ENCODE data around the gene FAT2.

GRCh38 chr5:151589878-151590570, 1.1 kb downstream of the FAT2 start:
- TF ChIP-seq ESRRG (CRISPR knock-in tag; IDR thresholded peaks at IDR 0.05) (no peak), ZFP3 (CRISPR knock-in tag; IDR thresholded peaks at IDR 0.05) (no peak), TCF4 (CRISPR knock-in tag; IDR thresholded peaks at IDR 0.05; ENCODE audit: borderline replicate concordance) (no peak), ZFP30 (CRISPR knock-in tag; IDR thresholded peaks at IDR 0.05) (no peak), ZC3H10 (CRISPR knock-in tag; IDR thresholded peaks at IDR 0.05) (no peak), RARB (CRISPR knock-in tag; IDR thresholded peaks at IDR 0.05) (no peak)
- TF ChIP-seq, protein P1, sequence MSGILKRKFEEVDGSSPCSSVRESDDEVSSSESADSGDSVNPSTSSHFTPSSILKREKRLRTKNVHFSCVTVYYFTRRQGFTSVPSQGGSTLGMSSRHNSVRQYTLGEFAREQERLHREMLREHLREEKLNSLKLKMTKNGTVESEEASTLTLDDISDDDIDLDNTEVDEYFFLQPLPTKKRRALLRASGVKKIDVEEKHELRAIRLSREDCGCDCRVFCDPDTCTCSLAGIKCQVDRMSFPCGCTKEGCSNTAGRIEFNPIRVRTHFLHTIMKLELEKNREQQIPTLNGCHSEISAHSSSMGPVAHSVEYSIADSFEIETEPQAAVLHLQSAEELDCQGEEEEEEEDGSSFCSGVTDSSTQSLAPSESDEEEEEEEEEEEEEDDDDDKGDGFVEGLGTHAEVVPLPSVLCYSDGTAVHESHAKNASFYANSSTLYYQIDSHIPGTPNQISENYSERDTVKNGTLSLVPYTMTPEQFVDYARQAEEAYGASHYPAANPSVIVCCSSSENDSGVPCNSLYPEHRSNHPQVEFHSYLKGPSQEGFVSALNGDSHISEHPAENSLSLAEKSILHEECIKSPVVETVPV (CRISPR knock-in tag; IDR thresholded peaks at IDR 0.05): no peak
- TF ChIP-seq, protein P2, sequence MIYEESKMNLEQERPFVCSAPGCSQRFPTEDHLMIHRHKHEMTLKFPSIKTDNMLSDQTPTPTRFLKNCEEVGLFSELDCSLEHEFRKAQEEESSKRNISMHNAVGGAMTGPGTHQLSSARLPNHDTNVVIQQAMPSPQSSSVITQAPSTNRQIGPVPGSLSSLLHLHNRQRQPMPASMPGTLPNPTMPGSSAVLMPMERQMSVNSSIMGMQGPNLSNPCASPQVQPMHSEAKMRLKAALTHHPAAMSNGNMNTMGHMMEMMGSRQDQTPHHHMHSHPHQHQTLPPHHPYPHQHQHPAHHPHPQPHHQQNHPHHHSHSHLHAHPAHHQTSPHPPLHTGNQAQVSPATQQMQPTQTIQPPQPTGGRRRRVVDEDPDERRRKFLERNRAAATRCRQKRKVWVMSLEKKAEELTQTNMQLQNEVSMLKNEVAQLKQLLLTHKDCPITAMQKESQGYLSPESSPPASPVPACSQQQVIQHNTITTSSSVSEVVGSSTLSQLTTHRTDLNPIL (CRISPR knock-in tag; IDR thresholded peaks at IDR 0.05; ENCODE audit: low read depth): no peak

Measured in SK-N-SH treated with all-trans-retinoic acid at 6 μM for 48 hours (cell line).